DND-41 (cell line): ENCODE data around the gene RILP.

Experiments
- ATAC-seq: fragments of 200-7000 bp; cut with Tn5 transposase; 3 replicates; pipeline ENCODE4 v1.9.1; 2021; ENCODE audit warnings: low read depth; ENCODE audit not compliant: insufficient read depth
- DNase-seq: peaks from one replicate; pipeline ENCODE4 v3.0.0-alpha.2; 2020
- H2AFZ ChIP-seq: 2 replicates; pipeline ENCODE4 v1.6.0; 2012; ENCODE audit warnings: low read depth, low read length
- H3K27ac ChIP-seq: 2 replicates; pipeline ENCODE4 v1.5.1; 2012; ENCODE audit warnings: low read length, inconsistent platforms
- H3K27me3 ChIP-seq: fragments of 200-600 bp; sonication (generic); 2 replicates; pipeline ENCODE4 v1.6.0; 2012; ENCODE audit warnings: low read length, mild to moderate bottlenecking, inconsistent platforms; ENCODE audit not compliant: insufficient read depth, poor library complexity
- H3K36me3 ChIP-seq: 2 replicates; pipeline ENCODE4 v1.5.1; 2012; ENCODE audit warnings: low read length, inconsistent platforms; ENCODE audit not compliant: insufficient read depth
- H3K4me1 ChIP-seq: 2 replicates; pipeline ENCODE4 v1.5.1; 2012; ENCODE audit warnings: mild to moderate bottlenecking, low read length; ENCODE audit not compliant: insufficient read depth
- H3K4me2 ChIP-seq: 2 replicates; pipeline ENCODE4 v1.6.0; 2012; ENCODE audit warnings: mild to moderate bottlenecking, moderate library complexity, low read length, inconsistent platforms; ENCODE audit not compliant: insufficient read depth
- H3K4me3 ChIP-seq, 2 experiments: fragments of 200-600 bp in 1 of 2; shearing (Covaris generic) in 1 of 2; 2 replicates each; pipeline ENCODE4 v1.5.1; 2012 to 2016; ENCODE audit warnings: inconsistent platforms in 2 of 2, low read length in 2 of 2, mild to moderate bottlenecking in 2 of 2, low read depth in 1 of 2, moderate library complexity in 1 of 2
- H3K79me2 ChIP-seq: 2 replicates; pipeline ENCODE4 v1.6.0; 2012; ENCODE audit warnings: low read length, inconsistent platforms; ENCODE audit not compliant: insufficient read depth
- H3K9ac ChIP-seq: 2 replicates; pipeline ENCODE4 v1.6.0; 2012; ENCODE audit warnings: low read depth, mild to moderate bottlenecking, inconsistent platforms, low read length, moderate library complexity
- H3K9me3 ChIP-seq: 2 replicates; pipeline ENCODE4 v1.5.1; 2012; ENCODE audit warnings: low read length, moderate library complexity, mild to moderate bottlenecking, inconsistent platforms; ENCODE audit not compliant: insufficient read depth, severe bottlenecking
- H4K20me1 ChIP-seq: 2 replicates; pipeline ENCODE4 v1.6.0; 2012; ENCODE audit warnings: low read length; ENCODE audit not compliant: insufficient read depth
- EZH2 ChIP-seq: IDR thresholded peaks from 3 replicates; pipeline ENCODE4 v1.6.1; 2012; ENCODE audit warnings: borderline replicate concordance, low read depth, mild to moderate bottlenecking, moderate library complexity, low read length, inconsistent platforms; ENCODE audit not compliant: severe bottlenecking
- TF ChIP-seq, protein P1 (sequence below): IDR thresholded peaks from 2 replicates; pipeline ENCODE4 v1.5.1; 2012; ENCODE audit warnings: borderline replicate concordance, low read length, moderate library complexity, mild to moderate bottlenecking; ENCODE audit not compliant: poor library complexity, severe bottlenecking; ENCODE audit errors: extremely low read depth

RILP gene

DNA sequence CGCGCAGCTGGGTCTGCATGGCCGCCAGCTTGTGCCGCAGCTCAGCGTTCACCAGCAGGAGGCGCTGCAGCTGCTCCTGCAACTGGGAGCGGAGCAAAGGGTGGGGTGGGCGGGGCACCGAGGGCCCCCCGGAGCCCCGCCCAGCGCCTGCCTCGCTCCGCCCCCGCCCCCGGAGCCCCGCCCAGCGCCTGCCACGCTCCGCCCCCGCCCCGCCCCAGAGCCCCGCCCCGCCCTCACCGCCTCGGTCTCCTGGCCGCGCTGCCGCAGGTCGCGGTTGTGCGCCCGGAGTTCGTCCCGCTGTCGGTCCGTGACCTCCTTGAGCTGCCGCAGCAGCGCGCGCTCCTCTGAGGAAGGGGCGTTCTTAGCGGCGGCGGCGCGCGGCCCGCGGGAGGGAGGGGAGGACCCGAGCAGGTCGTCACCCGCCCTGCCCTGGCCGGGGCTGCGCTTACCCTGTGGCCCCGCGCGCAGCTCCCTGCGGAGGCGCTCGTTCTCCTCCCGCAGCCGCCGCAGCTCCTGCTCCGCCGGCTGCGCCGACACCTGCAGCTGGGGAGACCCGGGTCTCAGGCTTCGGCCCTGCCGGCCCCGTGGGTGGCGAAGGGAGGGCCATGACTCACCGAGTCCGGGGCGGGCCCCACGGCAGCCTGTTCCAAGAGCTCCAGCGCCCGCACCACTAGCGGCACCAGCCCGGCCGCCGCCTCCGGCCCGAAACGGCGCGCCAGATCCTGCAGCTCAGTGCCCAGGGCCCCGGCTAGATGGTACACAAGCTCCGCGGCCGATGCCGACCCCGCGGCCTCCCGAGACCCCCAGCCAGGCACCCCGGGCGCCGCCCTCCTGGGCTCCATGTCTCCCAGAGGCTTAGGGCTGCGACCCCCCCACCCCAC, 463 bp downstream of the RILP start:
- peaks cover 29% of the 10 kb centered on the region for H4K20me1 ChIP-seq
- H3K4me2 ChIP-seq = peak overlapping the region; percentile 97
- H3K9me3 ChIP-seq = no peaks in the 10 kb centered on the region
- H3K36me3 ChIP-seq = peaks cover 44% of the 10 kb centered on the region
- no peaks in the 10 kb centered on the region for H3K79me2 ChIP-seq
- peak overlapping the region; percentile 70; the same call in 1 of the 2 replicates for H3K27ac ChIP-seq
- no peak for TF ChIP-seq EZH2
- TF ChIP-seq, protein P1, sequence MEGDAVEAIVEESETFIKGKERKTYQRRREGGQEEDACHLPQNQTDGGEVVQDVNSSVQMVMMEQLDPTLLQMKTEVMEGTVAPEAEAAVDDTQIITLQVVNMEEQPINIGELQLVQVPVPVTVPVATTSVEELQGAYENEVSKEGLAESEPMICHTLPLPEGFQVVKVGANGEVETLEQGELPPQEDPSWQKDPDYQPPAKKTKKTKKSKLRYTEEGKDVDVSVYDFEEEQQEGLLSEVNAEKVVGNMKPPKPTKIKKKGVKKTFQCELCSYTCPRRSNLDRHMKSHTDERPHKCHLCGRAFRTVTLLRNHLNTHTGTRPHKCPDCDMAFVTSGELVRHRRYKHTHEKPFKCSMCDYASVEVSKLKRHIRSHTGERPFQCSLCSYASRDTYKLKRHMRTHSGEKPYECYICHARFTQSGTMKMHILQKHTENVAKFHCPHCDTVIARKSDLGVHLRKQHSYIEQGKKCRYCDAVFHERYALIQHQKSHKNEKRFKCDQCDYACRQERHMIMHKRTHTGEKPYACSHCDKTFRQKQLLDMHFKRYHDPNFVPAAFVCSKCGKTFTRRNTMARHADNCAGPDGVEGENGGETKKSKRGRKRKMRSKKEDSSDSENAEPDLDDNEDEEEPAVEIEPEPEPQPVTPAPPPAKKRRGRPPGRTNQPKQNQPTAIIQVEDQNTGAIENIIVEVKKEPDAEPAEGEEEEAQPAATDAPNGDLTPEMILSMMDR = peak; percentile 87
- ATAC-seq = peak; percentile 81
- peak overlapping the region; percentile 31 to 68 for H3K4me3 ChIP-seq
- H3K27me3 ChIP-seq = no peaks in the 10 kb centered on the region
- peak; percentile 93 for DNase-seq
- H2AFZ ChIP-seq = peak overlapping the region; percentile 77
- peaks cover 29% of the 10 kb centered on the region for H3K4me1 ChIP-seq
- peak overlapping the region; percentile 64 for H3K9ac ChIP-seq

DNA sequence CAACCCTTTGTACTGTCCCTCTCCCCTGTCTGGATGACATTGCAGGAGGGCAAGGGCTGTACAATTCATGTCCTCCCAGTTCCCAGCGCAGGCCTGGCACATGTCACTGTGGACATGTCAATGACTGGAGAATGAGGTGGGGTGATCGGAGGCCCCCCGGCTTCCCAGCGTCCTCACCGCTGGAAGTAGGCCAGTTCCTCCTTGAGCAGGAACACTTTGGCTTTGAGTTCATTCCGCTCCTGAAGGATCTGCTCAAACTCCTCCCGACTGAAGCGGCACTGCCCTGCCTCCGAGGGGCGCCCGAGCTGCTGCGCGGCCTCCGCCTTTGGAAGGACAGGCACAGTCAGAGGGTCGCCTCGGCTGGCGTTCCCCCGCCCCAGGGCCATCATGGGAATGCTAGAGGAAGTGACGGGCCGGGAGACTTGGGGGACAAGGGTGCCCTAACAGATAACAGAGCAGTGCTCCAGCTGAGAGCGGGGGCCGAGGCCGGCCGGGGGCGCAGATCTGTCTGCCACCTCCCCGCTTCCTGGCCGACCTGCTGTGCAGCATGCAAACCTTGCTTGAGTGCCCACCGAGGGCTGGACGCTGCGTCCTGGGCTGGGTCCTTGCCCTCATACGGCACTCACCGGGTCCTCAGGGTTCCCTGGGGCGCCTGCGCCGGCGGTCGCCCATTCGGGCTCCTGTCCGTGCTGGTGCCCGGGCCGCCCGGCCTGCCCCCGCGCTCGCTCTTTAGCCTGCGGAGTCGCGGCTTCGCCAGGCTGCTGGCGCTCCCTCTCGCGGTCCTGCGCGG, 1.3 kb downstream of the RILP start:
- DNase-seq (no peak), ATAC-seq (no peak)
- Histone ChIP-seq H3K4me2 (peak overlapping the region; percentile 97), H3K79me2 (no peaks in the 10 kb centered on the region), H3K9me3 (no peaks in the 10 kb centered on the region), H3K36me3 (peaks cover 36% of the 10 kb centered on the region), H2AFZ (peak overlapping the region; percentile 77), H3K9ac (peak overlapping the region; percentile 64), H3K27ac (peak overlapping the region; percentile 71), H4K20me1 (peaks cover 24% of the 10 kb centered on the region), H3K4me3 (peak overlapping the region in 1 of 2 experiments; percentile 59; a peak in 2 of 4 replicates), H3K4me1 (peaks cover 32% of the 10 kb centered on the region), H3K27me3 (peaks cover 2% of the 10 kb centered on the region)
- no peak for TF ChIP-seq EZH2
- TF ChIP-seq, protein P1 = no peak

DNA sequence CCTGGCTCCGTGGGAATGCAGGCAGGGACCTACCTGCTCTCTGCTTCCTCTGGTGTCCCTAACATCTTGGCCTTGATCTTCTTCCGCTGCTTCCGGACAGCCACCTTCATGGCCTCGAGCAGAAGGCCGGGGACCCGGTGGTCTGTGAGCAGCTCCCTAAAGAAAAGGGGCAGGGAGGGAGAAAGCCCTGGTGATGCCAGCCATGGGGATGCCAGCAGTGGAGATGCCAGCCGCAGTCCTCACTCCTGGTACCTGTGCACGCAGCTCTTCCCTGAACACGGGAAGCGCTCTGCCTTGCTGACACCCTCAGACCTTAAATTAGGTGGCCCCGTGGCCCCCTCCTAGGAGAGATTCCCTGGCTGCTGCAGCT, 1.9 kb downstream of the RILP start:
- Histone ChIP-seq H2AFZ (no peak overlapping the region), H3K9me3 (no peaks in the 10 kb centered on the region), H4K20me1 (peaks cover 22% of the 10 kb centered on the region), H3K27me3 (peaks cover 4% of the 10 kb centered on the region), H3K9ac (peak overlapping the region; percentile 64; the same call in 1 of the 2 replicates), H3K27ac (no peak overlapping the region), H3K36me3 (peaks cover 30% of the 10 kb centered on the region), H3K4me1 (peaks cover 34% of the 10 kb centered on the region), H3K4me2 (peak overlapping the region; percentile 97), H3K4me3 (peak overlapping the region in 1 of 2 experiments; percentile 59; a peak in 1 of 4 replicates), H3K79me2 (no peaks in the 10 kb centered on the region)
- no peak for ATAC-seq
- no peak for DNase-seq
- TF ChIP-seq, protein P1 = no peak
- TF ChIP-seq EZH2 = no peak
